ENCODE measurements around the gene TERB1. TPM values are rescaled to one million over a fixed set of nuclear protein-coding genes. Genes with fewer than 3 reads are reported as not detected.

Gene TERB1
- total and polyA plus RNA-seq, 2 donors (not counting 3 experiments of a cell fraction or from before 2014, with no cell fraction given): not detected

GRCh38 chr16:66731101-66731500 is 70.3 kb downstream of the TERB1 start:
- Histone ChIP-seq H4K20me1 (replicated peaks; ENCODE audit: control insufficient read depth, extremely low read depth, insufficient read depth, low read length) (no peaks in the 10 kb centered on the region), H3K79me2 (ENCODE audit: control insufficient read depth, insufficient read depth, low read length) (no peaks in the 10 kb centered on the region), H3K4me1 (ENCODE audit: control insufficient read depth, extremely low read depth, insufficient read depth, low read length) (no peaks in the 10 kb centered on the region), H3K4me3 (replicated peaks in 1 of 3; ENCODE audit: insufficient read depth in 1 of 3, low read depth in 1 of 3, low read length in 3 of 3) (no peak overlapping the region), H3K9me1 (replicated peaks; ENCODE audit: control insufficient read depth, extremely low read depth, insufficient read depth, low read length) (no peaks in the 10 kb centered on the region), H3K27me3 (ENCODE audit: control insufficient read depth in 2 of 2, insufficient read depth in 2 of 2, low read length in 2 of 2) (no peaks in the 10 kb centered on the region), H3K4me2 (ENCODE audit: insufficient read depth, low read length) (no peak overlapping the region), H3K9me3 (replicated peaks; ENCODE audit: control insufficient read depth, insufficient read depth, low read length) (no peaks in the 10 kb centered on the region), H3K27ac (ENCODE audit: insufficient read depth, low read depth, low read length) (no peak overlapping the region), H3K36me3 (ENCODE audit: control insufficient read depth in 2 of 2, extremely low read depth in 1 of 2, insufficient read depth in 2 of 2, low read length in 2 of 2) (peaks cover 45 to 58% of the 10 kb centered on the region in 2 experiments), H3K9ac (replicated peaks; ENCODE audit: extremely low read depth, insufficient read depth, low read length) (no peak overlapping the region), H2AFZ (ENCODE audit: low read depth, low read length) (no peak overlapping the region)
- DNase-seq (ENCODE audit: low read depth, low spot score) (no peak), FAIRE-seq (no peak)
- POLR2A ChIA-PET: no interaction called here
- intact Hi-C loops (cut with micrococcal nuclease) (no loop called here), dilution Hi-C loops (cut with MboI; ENCODE audit: extremely low pct_ligation_motif_present, low sequenced_read_pairs) (no loop called here)
- CTCF ChIA-PET: interaction anchor here (0.9 to 4.1 kb wide), 6 partner anchors 9 to 137 kb away, joined by 3 to 29 read pairs (median 7); no protein-coding TSS in a partner anchor
- no TSS peak for BruUV-seq (replicated peaks)
- no peak for TF ChIP-seq POLR2A (IDR thresholded peaks at IDR 0.05; ENCODE audit: low read depth, low read length)
- no peak for TF ChIP-seq MYC (IDR thresholded peaks at IDR 0.05; ENCODE audit: low read depth, low read length)
- no peak for TF ChIP-seq GATA2 (IDR thresholded peaks at IDR 0.05; ENCODE audit: insufficient read depth, insufficient read length, low read depth, low read length)
- no peak for TF ChIP-seq FOS (IDR thresholded peaks at IDR 0.05; ENCODE audit: borderline replicate concordance, insufficient read depth, low read length)
- TF ChIP-seq CTCF (IDR thresholded peaks at IDR 0.05; ENCODE audit: extremely low read depth in 1 of 2, insufficient read depth in 1 of 2, low read depth in 1 of 2, low read length in 2 of 2): no peak

GRCh38 chr16:66728804-66729203 is 72.6 kb downstream of the TERB1 start:
- H2AFZ ChIP-seq (ENCODE audit: low read depth, low read length): no peak overlapping the region
- TF ChIP-seq MAX (IDR thresholded peaks at IDR 0.05; ENCODE audit: insufficient read depth, insufficient read length): no peak
- TF ChIP-seq GATA2 (IDR thresholded peaks at IDR 0.05; ENCODE audit: insufficient read depth, insufficient read length, low read depth, low read length): no peak
- no peak for TF ChIP-seq MYC (IDR thresholded peaks at IDR 0.05; ENCODE audit: low read depth, low read length)
- TF ChIP-seq FOS (IDR thresholded peaks at IDR 0.05; ENCODE audit: borderline replicate concordance, insufficient read depth, low read length): no peak
- TF ChIP-seq JUN (IDR thresholded peaks at IDR 0.05; ENCODE audit: borderline replicate concordance, insufficient read depth, insufficient read length, low read depth): no peak
- TF ChIP-seq POLR2AphosphoS5 (IDR thresholded peaks at IDR 0.05; ENCODE audit: insufficient read depth, low read depth, low read length): no peak
- TF ChIP-seq POLR2A (IDR thresholded peaks at IDR 0.05; ENCODE audit: low read depth, low read length): no peak
- no peak for TF ChIP-seq EZH2 (IDR thresholded peaks at IDR 0.05; ENCODE audit: borderline replicate concordance, low read depth, low read length, severe bottlenecking)
- TF ChIP-seq CTCF (IDR thresholded peaks at IDR 0.05; ENCODE audit: extremely low read depth in 1 of 2, insufficient read depth in 1 of 2, low read depth in 1 of 2, low read length in 2 of 2): no peak
- ChIA-PET CTCF (interaction anchor here (0.7 to 4.1 kb wide), 14 partner anchors 9 to 322 kb away, joined by 3 to 29 read pairs (median 4); partner anchors contain the start of gene DYNC1LI2), POLR2A (no interaction called here)
- H3K79me2 ChIP-seq (ENCODE audit: control insufficient read depth, insufficient read depth, low read length): no peaks in the 10 kb centered on the region
- no peak overlapping the region for H3K4me2 ChIP-seq (ENCODE audit: insufficient read depth, low read length)
- no peaks in the 10 kb centered on the region for H3K27me3 ChIP-seq (ENCODE audit: control insufficient read depth in 2 of 2, insufficient read depth in 2 of 2, low read length in 2 of 2)
- H3K36me3 ChIP-seq (ENCODE audit: control insufficient read depth in 2 of 2, extremely low read depth in 1 of 2, insufficient read depth in 2 of 2, low read length in 2 of 2): peaks cover 56 to 64% of the 10 kb centered on the region in 2 experiments
- BruUV-seq (replicated peaks): no TSS peak
- dilution Hi-C loops (cut with MboI; ENCODE audit: extremely low pct_ligation_motif_present, low sequenced_read_pairs): no loop called here
- no peaks in the 10 kb centered on the region for H4K20me1 ChIP-seq (replicated peaks; ENCODE audit: control insufficient read depth, extremely low read depth, insufficient read depth, low read length)
- no peak overlapping the region for H3K27ac ChIP-seq (ENCODE audit: insufficient read depth, low read depth, low read length)
- DNase-seq (ENCODE audit: low read depth, low spot score): no peak
- H3K9me3 ChIP-seq (replicated peaks; ENCODE audit: control insufficient read depth, insufficient read depth, low read length): no peaks in the 10 kb centered on the region
- H3K9me1 ChIP-seq (replicated peaks; ENCODE audit: control insufficient read depth, extremely low read depth, insufficient read depth, low read length): no peaks in the 10 kb centered on the region
- FAIRE-seq: no peak
- H3K4me3 ChIP-seq (replicated peaks in 1 of 3; ENCODE audit: insufficient read depth in 1 of 3, low read depth in 1 of 3, low read length in 3 of 3): no peak overlapping the region
- intact Hi-C loops (cut with micrococcal nuclease): loop anchor here (1.0 kb wide), 3 partner anchors 11 to 144 kb away; partner anchors contain the start of gene DYNC1LI2
- H3K4me1 ChIP-seq (ENCODE audit: control insufficient read depth, extremely low read depth, insufficient read depth, low read length): no peaks in the 10 kb centered on the region
- H3K9ac ChIP-seq (replicated peaks; ENCODE audit: extremely low read depth, insufficient read depth, low read length): no peak overlapping the region

Data from endothelial cell of umbilical vein (primary cell).